Bronchial epithelial cell (primary cell): ENCODE results near the gene GSG1L. TPM values are rescaled to one million over a fixed set of nuclear protein-coding genes. Genes with fewer than 3 reads are reported as not detected.

Source experiments
- DNase-seq: peaks from one replicate; pipeline ENCODE4 v3.0.0-alpha.2; 2010; ENCODE audit warnings: low read depth
- FAIRE-seq: peaks from 2 replicates; lab custom pipeline; 2011; peaks lifted over from hg19 to GRCh38; lab: Jason Lieb, UNC
- H3K27me3 ChIP-seq: 2 replicates; pipeline ENCODE4 v1.5.1; 2011; ENCODE audit warnings: low read length; ENCODE audit not compliant: control insufficient read depth, insufficient read depth
- H3K36me3 ChIP-seq: 2 replicates; pipeline ENCODE4 v1.5.1; 2011; ENCODE audit warnings: low read length; ENCODE audit not compliant: control insufficient read depth, insufficient read depth
- H3K4me3 ChIP-seq: 2 replicates; pipeline ENCODE4 v1.5.1; 2011; ENCODE audit warnings: mild to moderate bottlenecking, low read depth, low read length, control low read depth
- total RNA-seq: library from RNA; depleted of rRNA; stranded (reverse); fragments of >200 nt; gene quantifications from 2 replicates; pipeline ENCODE4 v1.2.1, GENCODE V29; 2014
- TF ChIP-seq, protein P1 (sequence below): IDR thresholded peaks from 2 replicates; pipeline ENCODE4 v1.5.1; 2011; ENCODE audit warnings: mild to moderate bottlenecking, moderate library complexity, low read length, control low read depth, inconsistent platforms; ENCODE audit not compliant: insufficient read depth, severe bottlenecking

The GSG1L gene
- total RNA-seq, 1 donor from 2014 or later = not detected

DNA sequence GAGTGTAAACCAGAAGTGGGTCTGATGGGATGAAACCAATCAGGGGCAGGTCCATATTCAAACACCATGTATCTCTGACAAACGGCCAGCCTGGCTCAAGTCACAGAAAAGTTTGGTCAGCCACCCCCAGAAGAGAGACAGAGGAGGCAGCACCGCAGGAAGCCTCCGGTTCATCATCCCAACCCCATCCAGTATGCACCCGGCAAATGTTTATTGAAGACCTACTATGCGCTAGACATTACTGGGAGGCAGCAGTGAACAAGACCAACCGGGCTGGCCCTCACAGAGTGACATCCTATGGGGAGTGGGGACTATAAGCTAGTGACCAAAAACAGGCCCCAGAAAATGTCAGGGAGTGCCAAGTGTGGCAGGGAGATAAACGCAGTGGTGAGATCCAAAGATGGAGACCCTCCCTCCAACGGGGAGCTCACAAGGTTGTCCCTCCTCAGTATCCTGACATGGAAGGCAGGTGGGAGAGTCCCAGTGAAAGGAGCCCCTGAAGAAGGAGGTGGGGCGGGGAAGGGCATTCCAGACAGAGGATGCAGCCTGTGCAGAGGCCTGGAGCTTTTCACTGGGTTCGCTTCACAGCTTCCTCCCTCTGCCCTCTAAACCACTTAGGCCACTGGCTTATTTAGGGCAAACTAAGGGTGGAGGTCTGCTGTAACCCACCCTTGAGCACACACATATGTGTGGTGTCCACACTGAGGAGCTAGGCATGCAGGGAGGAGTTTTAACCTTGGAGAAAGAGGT, 2.0 kb downstream of the GSG1L start:
- DNase-seq (no peak), FAIRE-seq (no peak)
- Histone ChIP-seq H3K27me3 (peaks cover 13% of the 10 kb centered on the region), H3K36me3 (no peaks in the 10 kb centered on the region), H3K4me3 (no peak overlapping the region)
- TF ChIP-seq, protein P1, sequence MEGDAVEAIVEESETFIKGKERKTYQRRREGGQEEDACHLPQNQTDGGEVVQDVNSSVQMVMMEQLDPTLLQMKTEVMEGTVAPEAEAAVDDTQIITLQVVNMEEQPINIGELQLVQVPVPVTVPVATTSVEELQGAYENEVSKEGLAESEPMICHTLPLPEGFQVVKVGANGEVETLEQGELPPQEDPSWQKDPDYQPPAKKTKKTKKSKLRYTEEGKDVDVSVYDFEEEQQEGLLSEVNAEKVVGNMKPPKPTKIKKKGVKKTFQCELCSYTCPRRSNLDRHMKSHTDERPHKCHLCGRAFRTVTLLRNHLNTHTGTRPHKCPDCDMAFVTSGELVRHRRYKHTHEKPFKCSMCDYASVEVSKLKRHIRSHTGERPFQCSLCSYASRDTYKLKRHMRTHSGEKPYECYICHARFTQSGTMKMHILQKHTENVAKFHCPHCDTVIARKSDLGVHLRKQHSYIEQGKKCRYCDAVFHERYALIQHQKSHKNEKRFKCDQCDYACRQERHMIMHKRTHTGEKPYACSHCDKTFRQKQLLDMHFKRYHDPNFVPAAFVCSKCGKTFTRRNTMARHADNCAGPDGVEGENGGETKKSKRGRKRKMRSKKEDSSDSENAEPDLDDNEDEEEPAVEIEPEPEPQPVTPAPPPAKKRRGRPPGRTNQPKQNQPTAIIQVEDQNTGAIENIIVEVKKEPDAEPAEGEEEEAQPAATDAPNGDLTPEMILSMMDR = no peak

DNA sequence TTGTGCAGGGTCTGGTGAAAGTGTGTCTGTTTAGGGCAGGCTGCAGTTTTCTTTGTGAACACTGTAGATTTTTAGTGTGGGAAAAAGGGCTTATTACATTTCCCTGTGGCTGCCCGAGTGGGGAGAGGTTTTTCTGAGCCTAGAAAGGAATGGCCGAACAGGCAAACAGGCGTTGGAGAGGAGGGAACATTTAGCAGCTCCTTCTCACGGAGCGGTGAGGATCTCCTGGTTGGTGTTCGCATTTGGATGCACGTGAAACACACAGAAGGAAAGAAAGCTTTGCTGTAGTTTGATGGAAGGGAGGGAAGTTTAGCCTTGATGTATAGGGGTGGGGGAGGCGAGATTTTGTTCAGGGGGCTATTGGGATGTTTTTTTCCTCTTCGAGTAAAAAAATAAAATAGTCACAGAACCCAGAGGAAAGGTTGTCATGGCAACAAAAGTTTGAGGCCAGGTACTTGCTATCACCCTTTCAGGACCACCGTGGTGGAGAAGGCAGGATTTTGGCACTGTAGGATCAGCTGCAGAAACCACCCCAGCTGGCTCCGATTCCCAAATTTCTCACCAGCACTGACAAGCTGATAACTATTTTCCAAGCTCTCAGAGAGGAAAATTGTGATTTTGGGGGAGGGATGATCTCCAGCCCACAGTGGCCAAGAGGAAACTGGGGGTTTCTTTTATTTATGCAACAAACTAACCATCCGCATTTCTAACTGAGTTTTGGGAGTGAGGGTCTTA, 3.5 kb downstream of the GSG1L start:
- DNase-seq (no peak), FAIRE-seq (peak; percentile 75)
- H3K27me3 ChIP-seq = peaks cover 13% of the 10 kb centered on the region
- no peak overlapping the region for H3K4me3 ChIP-seq
- TF ChIP-seq, protein P1 = no peak
- H3K36me3 ChIP-seq = no peaks in the 10 kb centered on the region

DNA sequence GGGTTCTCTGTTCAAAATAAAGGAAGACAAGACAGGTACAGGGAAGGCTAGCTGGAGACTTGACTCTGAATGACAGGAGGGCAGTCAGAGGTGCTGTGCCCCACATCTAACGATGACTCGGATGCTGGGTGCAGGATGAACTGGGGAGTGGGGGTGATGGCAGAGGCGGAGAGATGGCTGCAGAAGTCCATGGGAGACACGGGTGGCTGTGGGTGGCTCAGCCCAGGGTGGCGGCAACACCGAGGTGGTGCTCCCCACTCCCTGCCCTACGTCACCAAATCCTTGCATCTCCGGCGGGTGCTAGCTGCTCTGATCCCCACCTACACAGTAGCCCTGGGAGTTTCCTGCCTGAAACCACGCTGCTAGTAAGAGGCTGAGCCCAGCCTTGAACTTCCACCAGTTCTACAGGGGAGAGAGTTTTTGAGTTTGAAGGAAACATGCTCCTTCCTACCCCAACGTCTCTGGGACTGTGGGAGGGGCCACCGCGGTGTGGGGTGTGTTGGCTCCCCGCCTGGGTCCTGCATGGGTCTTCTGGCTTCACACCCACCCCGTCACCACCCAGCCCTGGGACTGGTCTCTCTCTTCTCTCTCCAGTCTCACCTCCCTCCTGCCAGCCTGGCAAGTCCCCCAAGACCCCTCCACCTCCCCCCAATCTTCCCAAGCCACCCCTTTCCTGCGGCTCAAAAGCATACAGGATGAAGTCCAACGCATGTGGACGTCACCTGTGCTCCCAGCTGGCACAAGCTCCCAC, 4.5 kb downstream of the GSG1L start:
- TF ChIP-seq, protein P1 = no peak
- Histone ChIP-seq H3K27me3 (peaks cover 10% of the 10 kb centered on the region), H3K36me3 (no peaks in the 10 kb centered on the region), H3K4me3 (no peak overlapping the region)
- no peak for FAIRE-seq
- DNase-seq = no peak

DNA sequence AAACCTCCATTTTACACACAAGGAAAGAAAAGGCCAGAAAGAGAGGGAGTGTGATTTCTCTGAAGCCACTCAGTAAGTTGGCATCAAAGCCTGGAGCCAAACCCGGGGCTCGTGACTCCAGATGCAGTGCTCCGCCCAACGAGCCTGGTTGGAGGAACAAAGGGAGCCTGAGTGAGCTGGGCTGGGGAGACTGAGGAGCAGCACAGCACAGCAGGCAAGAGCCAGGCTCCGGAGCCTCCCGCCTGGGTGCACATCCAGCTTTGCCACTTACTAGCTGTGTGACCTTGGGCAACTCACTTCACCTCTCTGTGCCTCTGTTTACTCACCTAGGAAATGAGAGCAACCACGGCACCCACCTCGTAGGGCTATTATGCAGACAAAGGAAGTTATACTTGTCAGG, 5.6 kb downstream of the GSG1L start:
- peaks cover 7% of the 10 kb centered on the region for H3K27me3 ChIP-seq

DNA sequence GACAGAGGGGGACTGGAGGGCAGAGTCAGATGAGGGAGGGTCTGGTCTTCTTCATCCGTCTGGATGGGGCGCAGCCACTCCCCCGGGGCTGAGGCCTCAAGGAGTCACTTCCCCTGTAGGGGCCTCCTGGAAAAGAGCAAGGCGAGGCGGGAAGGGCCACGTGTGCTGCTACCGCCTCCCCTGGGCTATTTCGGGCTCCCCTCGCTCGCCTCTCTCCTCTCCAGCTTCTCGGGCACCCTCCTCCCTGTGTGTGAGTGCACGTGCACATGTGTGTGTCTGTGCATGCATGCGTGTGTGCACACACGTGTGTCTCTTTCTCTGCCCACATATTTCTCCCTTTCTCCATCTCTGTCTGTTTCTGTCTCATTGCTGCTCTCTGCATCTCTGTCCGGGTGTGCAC, 10.1 kb downstream of the GSG1L start:
- no peaks in the 10 kb centered on the region for H3K36me3 ChIP-seq
- FAIRE-seq (no peak), DNase-seq (no peak)
- no peak overlapping the region for H3K4me3 ChIP-seq
- no peaks in the 10 kb centered on the region for H3K27me3 ChIP-seq
- TF ChIP-seq, protein P1 = no peak

More for the DNA sequence above, 5.6 kb downstream of the GSG1L start:
- Histone ChIP-seq H3K36me3 (no peaks in the 10 kb centered on the region), H3K4me3 (no peak overlapping the region)
- TF ChIP-seq, protein P1 = no peak
- FAIRE-seq (no peak), DNase-seq (no peak)
